ENCODE results near the gene PURA.
"Not testable (repeated sequence)": the region's sequence is repeated elsewhere in the genome, so short reads cannot be mapped to it uniquely, and the experiment has no call there.

PURA gene

GRCh38 chr5:140136624-140137023 lies 22.7 kb downstream of the PURA start:
- no peak for DNase-seq

GRCh38 chr5:140140435-140140834 lies 26.5 kb downstream of the PURA start:
- DNase-seq, result no peak

- peak; percentile 50 for DNase-seq
Measured at GRCh38 chr5:140141241-140141640, 27.3 kb downstream of the PURA start.

- DNase-seq, result no peak
Measured at GRCh38 chr5:140142246-140142645, 28.3 kb downstream of the PURA start.

- DNase-seq, result no peak
Measured at GRCh38 chr5:140142856-140143255, 28.9 kb downstream of the PURA start.

GRCh38 chr5:140143521-140144258 lies 29.8 kb downstream of the PURA start:
- DNase-seq, result no peak

- DNase-seq, result no peak
Measured at GRCh38 chr5:140145256-140145655, 31.3 kb downstream of the PURA start.

- DNase-seq, result peak; percentile 66
Measured at GRCh38 chr5:140145818-140146522, 32.1 kb downstream of the PURA start.

GRCh38 chr5:140146523-140146842 lies 32.6 kb downstream of the PURA start:
- no peak for DNase-seq

- DNase-seq, result no peak
Measured at GRCh38 chr5:140147460-140147859, 33.6 kb downstream of the PURA start.

GRCh38 chr5:140148508-140148907 lies 34.6 kb downstream of the PURA start:
- no peak for DNase-seq

- no peak for DNase-seq
Measured at GRCh38 chr5:140150201-140150600, 36.3 kb downstream of the PURA start.

- no peak for DNase-seq
Measured at GRCh38 chr5:140151144-140152021, 37.5 kb downstream of the PURA start.

GRCh38 chr5:140152022-140152999 lies 38.4 kb downstream of the PURA start:
- DNase-seq, result no peak

- DNase-seq, result no peak
Measured at GRCh38 chr5:140153255-140153654, 39.3 kb downstream of the PURA start.

- DNase-seq, result no peak
Measured at GRCh38 chr5:140153905-140154304, 40.0 kb downstream of the PURA start.

- not testable (repeated sequence) for DNase-seq
Measured at GRCh38 chr5:140154710-140155381, 40.9 kb downstream of the PURA start.

- peak; percentile 74 for DNase-seq
Measured at GRCh38 chr5:140157032-140157781, 43.3 kb downstream of the PURA start.

- no peak for DNase-seq
Measured at GRCh38 chr5:140159014-140159927, 45.4 kb downstream of the PURA start.

- no peak for DNase-seq
Measured at GRCh38 chr5:140162275-140162674, 48.4 kb downstream of the PURA start.
